Left lobe of liver (tissue), 2 donors: ENCODE data around the gene HMG20B. TPM values are rescaled to one million over a fixed set of nuclear protein-coding genes. Genes with fewer than 3 reads are reported as not detected.
"Not testable (repeated sequence)": the region's sequence is repeated elsewhere in the genome, so short reads cannot be mapped to it uniquely, and the experiment has no call there.

ENCODE experiments used
- ATAC-seq: fragments of 200-7000 bp; cut with Tn5 transposase; one replicate; pipeline ENCODE4 v1.9.1; 2020; ENCODE audit warnings: mild to moderate bottlenecking, moderate library complexity
- DNase-seq: peaks from one replicate; pipeline ENCODE4 v3.0.0-alpha.2; 2020; ENCODE audit warnings: low spot score
- total RNA-seq: library from RNA; stranded (reverse); gene quantifications from one replicate; pipeline ENCODE4 v1.2.1, GENCODE V29; 2021
- donor health status: DM: no; HTN: no; CAD: no; lungs with moderate emphysema.
- donor health status: DM: no; HTN: yes; CAD: no.

HMG20B gene
- total RNA-seq, 1 donor from 2014 or later = 44.2 TPM

- ATAC-seq (no peak), DNase-seq (no peak)
These were observed 5.6 kb downstream of the HMG20B start for GRCh38 chr19:3578390-3578789.

- DNase-seq (no peak), ATAC-seq (peak; percentile 33)
These were observed 7.6 kb downstream of the HMG20B start for GRCh38 chr19:3580156-3580934.

- not testable (repeated sequence) for ATAC-seq, DNase-seq
These were observed 9.0 kb downstream of the HMG20B start for GRCh38 chr19:3581792-3582191.

GRCh38 chr19:3584036-3584802, 11.5 kb downstream of the HMG20B start:
- not testable (repeated sequence) for DNase-seq, ATAC-seq

GRCh38 chr19:3585301-3586126, 12.8 kb downstream of the HMG20B start, which contains the start of gene GIPC3:
GIPC3 (plus strand) TSS chr19:3585478; CDS start chr19:3585598, 120 bp downstream.
- ATAC-seq = peak; percentile 20
- no peak for DNase-seq

- ATAC-seq (peak; percentile 13), DNase-seq (no peak)
These were observed 13.4 kb downstream of the HMG20B start for GRCh38 chr19:3586127-3586626.

GRCh38 chr19:3586707-3587346, 14.1 kb downstream of the HMG20B start:
- no peak for DNase-seq
- peak; percentile 20 for ATAC-seq

GRCh38 chr19:3589439-3589838, 16.7 kb downstream of the HMG20B start:
- ATAC-seq = no peak
- DNase-seq = no peak

GRCh38 chr19:3589949-3590348, 17.2 kb downstream of the HMG20B start:
- DNase-seq (no peak), ATAC-seq (no peak)

- no peak for ATAC-seq
- DNase-seq = no peak
These were observed 18.4 kb downstream of the HMG20B start for GRCh38 chr19:3590991-3591659.

- DNase-seq (peak; percentile 61), ATAC-seq (peak; percentile 88)
These were observed 19.3 kb downstream of the HMG20B start for GRCh38 chr19:3591876-3592613.

GRCh38 chr19:3593156-3593555, 20.4 kb downstream of the HMG20B start:
- DNase-seq (no peak), ATAC-seq (no peak)

- ATAC-seq (no peak), DNase-seq (no peak)
These were observed 22.8 kb downstream of the HMG20B start for GRCh38 chr19:3595521-3596061.

- DNase-seq = no peak
- no peak for ATAC-seq
These were observed 27.0 kb downstream of the HMG20B start for GRCh38 chr19:3599776-3600187.

- ATAC-seq = no peak
- DNase-seq = no peak
These were observed 28.3 kb downstream of the HMG20B start for GRCh38 chr19:3601021-3601420.

- ATAC-seq (peak; percentile 6), DNase-seq (no peak)
These were observed 30.5 kb downstream of the HMG20B start for GRCh38 chr19:3603121-3603811.

- no peak for ATAC-seq
- DNase-seq = no peak
These were observed 31.7 kb downstream of the HMG20B start for GRCh38 chr19:3604227-3604986.

- no peak for DNase-seq
- ATAC-seq = no peak
These were observed 32.2 kb downstream of the HMG20B start for GRCh38 chr19:3604987-3605343.
